IPS-NIHi11 (cell line): ENCODE measurements around the gene BPIFB1.

Experiments used
- DNase-seq: peaks from one replicate; pipeline ENCODE4 v3.0.0; 2012; ENCODE audit warnings: mixed read lengths, low spot score

Gene BPIFB1

GRCh38 chr20:33328157-33329137 is 45.4 kb downstream of the BPIFB1 start:
- DNase-seq: no peak

- DNase-seq: peak; percentile 46
Measured at GRCh38 chr20:33332905-33333456, 50.0 kb downstream of the BPIFB1 start.

- no peak for DNase-seq
Measured at GRCh38 chr20:33333616-33334015, 50.6 kb downstream of the BPIFB1 start.

DNA sequence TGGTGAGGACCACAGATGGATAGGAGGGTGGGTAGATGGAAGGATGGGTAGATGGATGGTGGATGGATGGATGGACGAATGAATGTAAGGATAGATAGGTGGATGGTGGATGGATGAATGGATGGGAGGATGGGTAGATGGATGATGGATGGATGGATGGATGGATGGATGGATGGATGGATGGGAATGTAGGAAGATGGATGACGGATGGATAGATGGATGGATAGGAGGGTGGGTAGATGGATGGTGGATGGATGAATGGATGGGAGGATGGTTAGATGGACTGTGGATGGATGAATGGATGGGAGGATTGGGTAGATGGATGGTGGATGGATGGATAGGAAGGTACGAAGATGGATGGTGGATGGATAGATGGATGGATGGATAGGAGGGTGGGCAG is 51.1 kb downstream of the BPIFB1 start:
- no peak for DNase-seq

GRCh38 chr20:33336375-33336774 is 53.4 kb downstream of the BPIFB1 start:
- no peak for DNase-seq

GRCh38 chr20:33337119-33337518 is 54.1 kb downstream of the BPIFB1 start:
- no peak for DNase-seq

DNA sequence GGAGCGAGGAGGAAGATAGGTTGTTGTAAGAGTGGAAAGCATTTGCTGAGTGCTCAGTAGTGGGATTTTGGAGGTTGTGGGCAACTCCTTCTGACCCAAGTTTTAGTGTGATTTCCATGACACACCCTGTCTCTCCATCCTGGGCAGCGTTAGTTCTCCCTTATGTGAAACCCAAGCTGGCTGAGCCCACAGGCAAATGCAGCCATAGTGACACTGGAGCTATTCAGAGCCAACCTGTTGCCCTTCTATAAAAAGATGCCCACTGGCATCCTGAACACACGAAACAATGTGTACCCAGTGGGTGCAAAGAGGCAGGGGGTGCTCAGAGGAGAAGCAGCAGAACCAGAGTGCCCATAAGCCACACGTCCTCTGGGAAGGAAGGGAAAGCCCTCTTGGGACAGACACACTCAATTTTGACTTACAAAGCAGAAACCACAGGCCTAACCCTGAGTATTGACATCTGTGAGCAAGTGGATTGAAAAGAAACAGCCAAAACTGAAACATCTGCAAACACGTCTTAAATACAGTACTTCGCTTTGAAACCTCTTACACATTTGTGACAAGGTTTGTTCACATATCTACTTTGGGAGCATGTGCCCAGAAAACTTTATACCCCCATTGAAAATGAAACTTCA is 54.6 kb downstream of the BPIFB1 start:
- no peak for DNase-seq

DNA sequence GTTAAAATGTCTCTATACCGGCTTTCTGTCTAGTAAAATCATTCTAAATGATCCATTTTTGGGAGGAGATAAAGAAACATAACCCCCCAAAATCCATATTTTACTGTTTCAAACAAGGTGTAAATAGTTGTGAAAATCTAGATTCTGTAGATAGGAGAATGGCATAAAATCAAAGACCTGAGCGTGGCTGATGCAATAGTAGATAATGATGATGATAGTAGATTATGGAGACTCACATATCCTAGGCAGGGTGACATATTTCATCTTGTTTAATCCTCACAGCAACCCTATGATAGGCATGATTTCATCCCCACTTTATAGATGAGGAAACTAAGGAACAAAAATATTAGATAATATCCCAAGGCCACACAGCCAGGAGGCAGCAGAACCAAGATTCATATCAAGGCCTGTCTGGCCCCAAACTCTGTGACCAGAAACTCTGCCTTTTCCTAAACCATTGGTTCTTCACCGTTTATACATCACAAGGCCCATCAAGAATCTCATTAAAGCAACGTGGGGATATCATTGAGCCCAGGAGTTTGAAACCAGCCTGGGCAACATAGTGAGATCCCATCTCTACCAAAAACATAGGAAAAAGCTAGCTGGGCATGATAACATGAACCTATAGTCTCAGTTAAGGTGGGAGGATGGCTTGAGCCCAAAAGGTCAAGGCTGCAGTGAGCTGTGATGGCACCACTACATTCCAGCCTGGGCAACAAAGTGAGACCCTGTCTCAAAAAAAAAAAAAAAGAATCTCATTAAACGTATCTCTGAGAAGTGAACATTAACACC is 55.6 kb downstream of the BPIFB1 start:
- no peak for DNase-seq

DNA sequence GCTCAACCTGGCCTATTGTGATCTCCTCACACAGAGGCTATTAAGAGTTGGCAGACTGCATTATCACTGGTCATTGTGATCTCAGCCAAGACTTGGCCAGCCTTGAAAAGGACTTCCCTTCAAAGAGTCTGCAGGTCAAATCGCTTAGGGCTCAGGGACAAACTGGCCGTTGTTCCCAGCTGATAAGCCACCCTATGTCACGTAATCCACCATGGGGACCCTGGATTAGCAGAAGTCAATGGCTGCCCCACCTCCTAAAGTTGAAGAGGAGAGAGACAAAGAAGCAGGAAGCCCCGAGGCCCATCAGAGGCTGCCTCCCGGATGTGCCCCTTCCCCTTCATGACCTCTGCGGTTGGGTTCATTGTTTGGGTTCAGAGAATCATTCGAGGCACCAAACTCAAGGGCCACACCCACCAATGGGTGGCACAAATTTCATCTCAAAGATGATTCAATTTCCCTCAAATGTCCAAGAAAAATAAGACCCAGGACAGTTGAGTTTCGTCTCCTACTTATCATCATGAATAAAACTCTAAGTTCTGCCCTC is 56.6 kb downstream of the BPIFB1 start:
- DNase-seq: no peak

DNA sequence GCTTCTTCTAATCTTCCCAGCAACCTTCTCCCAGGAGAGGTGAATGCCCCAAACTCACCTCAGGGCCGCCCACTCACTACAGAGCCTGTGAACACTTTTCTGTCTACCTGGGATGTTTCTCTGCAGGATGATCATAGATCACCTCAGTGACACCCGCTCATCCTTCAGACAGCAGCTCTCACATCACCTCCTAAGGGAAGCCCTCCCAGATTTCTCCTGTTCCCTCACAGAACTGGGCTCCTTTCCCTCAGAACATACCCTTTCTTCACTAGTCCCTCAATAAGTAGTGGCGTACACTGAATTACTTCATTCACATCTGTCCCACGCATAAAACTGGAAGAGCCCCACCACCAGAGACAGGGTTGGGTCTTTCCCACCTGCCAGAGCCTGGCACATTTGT is 60.5 kb downstream of the BPIFB1 start:
- no peak for DNase-seq

DNA sequence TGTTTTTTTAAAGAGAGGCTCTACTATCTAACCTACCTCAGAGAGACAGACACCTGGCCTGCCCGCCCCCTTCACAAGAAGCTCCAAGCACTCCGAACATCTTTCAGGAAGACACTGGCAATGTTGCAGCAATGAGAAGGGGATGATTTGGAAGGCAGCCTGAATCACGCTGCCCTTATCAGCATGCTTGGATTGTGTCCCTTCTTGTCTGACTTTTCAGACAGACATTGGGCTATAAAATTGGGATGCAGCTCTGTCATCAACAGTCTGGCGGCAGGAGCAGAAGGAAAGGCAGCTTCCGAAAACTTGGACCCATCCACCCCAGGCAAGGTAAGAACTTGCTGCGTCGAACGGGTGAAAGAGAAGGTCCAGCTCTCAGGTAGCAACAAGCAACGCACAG is 62.3 kb downstream of the BPIFB1 start:
- no peak for DNase-seq

DNA sequence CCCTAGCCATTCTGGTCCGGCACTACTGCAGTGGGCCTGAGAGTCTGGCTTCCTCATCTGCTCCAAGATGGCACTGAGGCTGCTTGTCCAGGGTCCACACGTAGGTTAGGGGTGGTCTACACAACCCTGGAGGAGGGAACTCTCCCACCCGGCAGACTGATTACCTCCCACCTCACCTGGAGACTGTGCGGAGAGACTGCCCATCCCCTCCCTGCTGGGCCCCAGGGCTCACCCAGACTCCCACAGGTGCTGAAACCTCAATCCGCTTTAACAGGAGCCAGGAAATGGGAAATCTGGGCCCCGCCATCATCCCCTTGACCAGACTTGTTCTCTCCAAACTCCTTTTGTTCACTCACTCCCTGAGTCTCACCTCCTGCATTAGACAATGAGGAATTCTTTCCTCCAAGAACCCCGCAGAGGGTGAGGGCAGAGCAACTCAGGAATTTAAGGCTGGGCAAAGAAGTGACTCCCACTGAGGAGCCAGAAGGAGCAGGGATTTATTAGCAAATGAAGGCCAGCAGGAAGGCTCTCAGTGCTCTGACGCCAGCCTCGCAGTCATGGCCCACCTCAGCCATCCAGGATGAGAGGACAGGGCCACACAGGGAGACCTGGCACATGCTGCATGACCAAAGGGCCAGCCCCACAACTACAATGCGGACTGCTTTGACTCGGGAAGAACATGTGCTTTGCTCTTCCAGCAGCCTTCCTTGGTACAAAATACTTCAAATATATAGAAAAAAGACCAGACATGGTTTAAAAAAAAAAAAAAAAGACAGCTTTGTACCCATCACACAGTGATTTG is 65.3 kb downstream of the BPIFB1 start:
- peak; percentile 38 for DNase-seq

DNA sequence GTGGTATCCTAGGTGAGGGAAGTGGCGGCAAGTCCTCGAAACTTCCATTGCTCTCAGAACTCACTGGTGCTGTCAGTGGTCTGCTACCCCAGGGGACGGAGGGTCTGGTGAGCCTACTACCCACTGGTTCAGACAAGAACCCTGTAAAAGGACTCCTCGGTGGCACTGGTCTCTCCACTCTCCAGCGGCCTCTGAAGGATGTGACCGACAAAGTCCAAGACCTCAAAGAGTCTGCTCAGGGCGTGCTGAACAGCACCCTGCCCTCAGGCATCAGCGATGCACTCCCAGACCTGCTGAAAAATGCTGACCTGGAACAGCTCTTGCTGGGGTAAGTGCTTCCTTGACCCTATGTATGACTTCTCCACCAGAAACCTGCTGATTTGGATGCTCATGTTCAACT is 66.5 kb downstream of the BPIFB1 start:
- no peak for DNase-seq

- DNase-seq: no peak
Measured at GRCh38 chr20:33351696-33352095, 68.7 kb downstream of the BPIFB1 start.

DNA sequence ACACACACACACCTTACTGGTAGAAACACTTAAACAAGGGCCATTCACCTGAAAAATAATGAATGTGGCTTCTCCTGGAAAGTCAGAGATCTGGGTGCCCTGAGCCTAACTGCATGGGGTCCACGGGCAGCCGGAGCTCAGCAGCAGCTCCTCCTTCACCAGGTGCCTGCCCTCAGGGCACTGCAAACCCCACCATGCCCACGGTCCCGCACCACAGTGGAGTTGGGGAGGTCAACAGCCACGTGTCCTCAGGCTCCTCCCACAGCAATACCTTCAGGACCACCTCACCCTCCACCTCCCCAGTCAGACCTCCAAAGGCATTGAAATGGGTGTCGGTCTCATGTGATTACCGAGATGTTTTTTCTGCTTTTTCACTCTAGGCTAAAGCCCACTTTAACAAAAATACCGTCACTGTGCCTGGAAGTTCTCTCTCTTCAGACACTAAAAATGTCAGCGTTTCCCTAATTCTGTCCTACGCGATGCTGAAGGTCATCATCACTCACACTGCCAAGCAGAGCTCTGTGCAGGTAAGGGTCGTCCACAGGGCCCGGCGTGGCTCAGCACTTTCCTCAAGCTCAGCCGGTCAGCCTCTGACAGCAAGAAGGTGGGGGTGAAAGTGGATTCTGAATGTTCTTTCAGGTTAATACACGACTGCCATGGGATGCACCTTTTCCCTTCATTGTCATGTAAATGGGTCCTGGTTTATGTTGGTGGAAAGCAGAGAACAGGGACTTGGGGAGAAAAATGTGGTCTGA is 69.4 kb downstream of the BPIFB1 start:
- peak; percentile 39 for DNase-seq

DNA sequence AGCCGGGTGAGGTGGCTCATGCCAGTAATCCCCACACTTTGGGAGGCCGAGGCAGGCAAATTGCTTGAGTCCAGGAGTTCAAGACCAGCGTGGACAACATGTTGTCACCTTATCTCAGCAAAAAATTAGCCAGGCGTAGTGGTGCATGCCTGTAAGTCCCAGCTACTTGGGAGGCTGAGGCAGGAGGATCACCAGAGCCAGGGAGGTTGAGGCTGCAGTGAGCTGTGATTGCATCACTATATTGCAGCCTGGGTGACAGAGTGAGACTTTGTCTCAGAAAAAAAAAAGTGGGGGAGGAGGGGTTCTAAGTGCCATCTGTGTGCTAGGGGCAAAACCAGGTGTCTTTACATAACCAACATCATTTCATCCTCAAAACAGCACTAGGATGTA is 70.0 kb downstream of the BPIFB1 start:
- DNase-seq: no peak
